Right forelimb (tissue), 1 donor: Measurements from ENCODE around the gene CADM4.
"Not testable (repeated sequence)": the region's sequence is repeated elsewhere in the genome, so short reads cannot be mapped to it uniquely, and the experiment has no call there.

Experiments used
- DNase-seq: peaks from one replicate; pipeline ENCODE4 v3.0.0-alpha.2; 2018

CADM4 gene

DNA sequence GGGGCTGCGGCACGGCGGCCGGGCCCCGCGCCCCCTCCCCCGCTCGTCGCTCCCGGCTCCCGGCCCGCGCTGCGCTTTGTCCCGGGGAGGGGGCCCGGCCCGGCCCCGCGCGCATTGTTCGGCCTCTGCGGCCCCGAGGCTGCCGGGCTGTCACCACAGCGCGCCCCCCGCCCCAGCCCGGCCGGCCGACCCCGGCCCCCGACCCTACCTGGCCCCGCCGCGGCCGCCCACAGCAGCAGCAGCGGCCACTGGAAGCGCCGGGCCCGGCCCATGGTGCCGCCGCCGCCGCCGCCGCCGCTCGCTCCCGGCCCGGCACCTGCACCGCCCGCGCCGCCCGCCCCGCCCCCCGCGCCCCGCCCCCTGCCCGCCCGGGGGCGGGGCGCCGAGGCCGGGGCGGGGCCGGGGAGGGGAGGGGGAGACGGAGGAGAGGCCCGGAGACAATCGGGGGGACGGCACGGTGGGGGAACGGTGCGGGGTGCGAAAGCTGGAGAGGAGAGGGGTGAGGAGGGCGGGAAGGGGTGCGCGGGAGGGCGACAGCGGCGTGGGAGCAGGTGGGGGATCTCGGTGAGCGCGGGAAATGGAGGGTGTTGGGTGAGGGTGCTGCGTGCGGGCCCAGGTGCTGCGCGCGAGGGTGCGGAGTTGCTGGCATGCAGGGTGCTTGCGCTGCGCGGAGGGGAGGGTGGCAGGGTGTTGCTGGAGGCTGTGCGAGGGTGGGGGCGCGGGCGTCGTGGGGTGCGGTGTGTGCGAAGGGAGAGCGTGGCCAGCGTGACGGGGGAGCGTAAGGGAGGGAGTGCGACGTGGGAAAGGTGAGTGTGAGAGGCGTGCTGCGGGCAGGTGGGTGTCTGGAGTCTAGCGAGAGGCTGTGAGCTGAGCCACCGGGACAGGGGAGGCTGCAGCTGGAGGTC is at the start of gene CADM4:
TSS of gene CADM4 (minus strand) at position 332 of the 905 bp plus-strand sequence. CDS start at position 272, 60 bp downstream.
- peak; percentile 57 for DNase-seq

GRCh38 chr19:43688059-43688701 is 48.5 kb upstream of the CADM4 start:
- DNase-seq = no peak

GRCh38 chr19:43687660-43687997 is 48.0 kb upstream of the CADM4 start:
- DNase-seq = no peak

GRCh38 chr19:43684326-43684725 is 44.7 kb upstream of the CADM4 start:
- no peak for DNase-seq

DNA sequence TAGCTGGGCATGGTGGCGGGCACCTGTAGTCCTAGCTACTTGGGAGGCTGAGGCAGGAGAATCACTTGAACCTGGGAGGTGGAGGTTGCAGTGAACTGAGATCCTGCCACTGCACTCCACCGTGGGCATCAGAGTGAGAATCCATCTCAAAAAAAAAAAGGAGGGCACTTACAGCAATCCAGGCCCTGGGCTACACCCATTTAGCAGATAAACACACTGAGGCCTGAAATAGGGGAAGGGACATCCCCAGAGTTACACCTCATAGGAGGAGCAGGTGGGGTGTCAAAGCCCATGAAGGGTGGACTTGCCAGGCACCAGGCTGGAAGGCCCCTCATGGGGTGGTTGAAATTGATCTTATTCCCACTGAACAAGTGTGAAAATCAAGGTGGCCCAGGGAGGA is 44.3 kb upstream of the CADM4 start:
- no peak for DNase-seq

DNA sequence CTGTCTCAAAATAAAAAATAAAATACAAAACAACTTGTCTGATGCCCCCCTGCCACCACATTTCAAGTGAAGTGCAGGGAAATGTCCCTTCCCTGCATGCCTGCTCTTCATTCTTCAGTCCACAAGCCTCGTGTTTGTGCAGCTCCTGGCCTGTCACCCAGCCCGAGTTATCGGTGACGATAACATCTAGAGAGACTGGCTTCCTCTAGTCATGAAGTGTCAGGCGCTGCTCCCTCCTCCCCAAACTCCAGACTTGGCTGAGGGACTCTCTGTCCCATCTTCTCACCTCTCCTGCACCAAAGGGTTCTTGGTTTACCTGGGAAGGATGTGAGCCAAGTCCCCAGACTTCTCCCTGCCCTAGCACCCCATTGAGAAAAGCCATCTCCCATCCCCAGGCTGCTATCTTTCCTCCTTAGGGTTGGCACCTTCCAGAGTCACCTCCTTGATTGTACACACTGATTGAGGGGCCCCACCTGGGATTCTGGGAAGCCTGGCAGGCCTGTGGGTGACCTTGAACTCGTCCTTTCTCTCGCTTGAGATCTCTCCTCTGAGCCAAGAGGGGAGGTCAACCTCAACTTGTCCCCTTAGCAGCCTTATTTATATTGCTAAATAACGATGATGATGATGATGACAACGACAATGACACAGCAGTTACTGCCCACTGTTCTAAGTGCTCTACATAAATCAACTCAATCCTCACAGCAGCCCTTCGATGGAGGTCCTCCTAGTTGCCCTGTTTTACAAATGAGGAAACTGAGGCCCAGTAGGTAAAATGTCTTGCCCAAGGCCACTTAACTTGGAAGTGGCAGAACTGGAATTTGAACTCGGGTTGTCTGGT is 43.4 kb upstream of the CADM4 start:
- no peak for DNase-seq

GRCh38 chr19:43682269-43682668 is 42.6 kb upstream of the CADM4 start:
- not testable (repeated sequence) for DNase-seq

GRCh38 chr19:43681821-43682220 is 42.2 kb upstream of the CADM4 start:
- no peak for DNase-seq

GRCh38 chr19:43678512-43679261 is 39.0 kb upstream of the CADM4 start:
- DNase-seq = no peak

DNA sequence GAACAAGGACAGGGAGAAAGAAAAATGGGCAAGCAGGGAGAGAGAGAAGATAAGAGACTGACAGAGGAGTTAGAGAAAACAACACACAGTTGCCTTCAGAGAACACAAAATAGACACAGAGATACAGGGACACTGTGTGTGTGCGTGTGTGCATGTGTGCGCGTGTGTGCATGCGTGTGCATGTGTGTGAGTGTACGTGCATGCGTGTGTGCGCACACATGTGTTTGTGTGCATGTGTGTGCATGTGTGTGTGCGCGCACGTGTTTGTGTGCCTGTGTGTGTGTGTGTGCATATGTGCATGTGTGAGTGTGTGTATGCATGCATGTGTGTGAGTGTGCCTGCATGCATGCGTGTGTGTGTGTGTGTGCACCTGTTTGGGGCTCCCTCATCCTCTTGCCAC is 36.3 kb upstream of the CADM4 start:
- no peak for DNase-seq

GRCh38 chr19:43675269-43675879 is 35.7 kb upstream of the CADM4 start:
- DNase-seq = no peak

DNA sequence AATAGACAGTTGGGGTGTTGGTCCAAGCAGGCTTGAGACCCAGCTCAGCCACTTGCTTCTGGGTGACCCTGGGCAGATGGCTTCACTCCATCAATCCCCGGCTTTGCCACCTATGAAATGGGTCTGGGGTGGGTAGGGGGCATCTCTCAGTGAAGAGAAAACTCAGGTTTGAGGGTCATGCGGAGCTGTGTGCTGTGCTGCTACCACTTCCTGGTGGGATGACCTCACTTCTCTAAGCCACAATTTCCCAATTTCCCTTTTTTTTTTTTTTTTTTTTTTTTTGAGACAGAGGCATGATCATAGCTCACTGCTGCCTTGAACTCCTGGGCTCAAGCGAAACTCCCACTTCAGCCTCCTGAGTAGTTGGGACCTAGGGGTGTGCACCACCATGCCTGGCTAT is 34.9 kb upstream of the CADM4 start:
- DNase-seq = no peak

DNA sequence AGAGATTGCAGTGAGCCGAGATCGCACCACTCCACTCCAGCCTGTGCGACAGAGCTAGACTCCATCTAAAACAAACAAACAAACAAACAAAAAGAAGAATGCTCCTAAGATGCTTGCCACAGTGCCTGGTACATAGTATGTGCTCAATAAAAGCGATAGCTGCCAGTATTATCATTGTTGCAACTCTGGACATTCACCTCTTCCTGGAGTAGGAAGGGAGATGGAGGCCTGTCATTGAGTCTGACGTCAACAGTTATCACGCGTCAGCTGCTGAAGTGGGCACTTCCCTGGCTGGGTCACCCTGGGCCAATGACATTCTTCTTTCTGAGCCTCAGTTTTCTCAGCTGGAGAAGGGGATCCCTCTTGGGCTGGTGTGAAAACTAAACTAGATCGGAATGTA is 34.5 kb upstream of the CADM4 start:
- DNase-seq = no peak

DNA sequence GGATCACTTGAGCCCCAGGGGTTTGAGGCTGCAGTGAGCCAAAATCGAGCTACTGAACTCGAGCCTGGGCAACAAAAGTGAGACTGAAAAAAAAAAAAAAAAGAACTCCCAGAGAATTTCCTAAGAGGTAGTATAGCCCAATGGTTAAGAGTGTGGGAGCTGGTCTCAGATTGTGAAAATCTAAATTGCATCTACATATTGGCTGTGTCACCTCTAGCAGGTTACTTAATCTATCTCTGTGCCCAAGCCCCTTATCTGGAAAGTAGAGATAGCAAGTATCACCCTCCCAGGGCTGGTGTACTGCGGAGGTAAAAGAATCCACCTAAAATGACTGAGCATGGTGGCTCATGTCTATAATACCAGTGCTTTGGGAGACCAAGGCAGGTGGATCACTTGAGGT is 34.0 kb upstream of the CADM4 start:
- no peak for DNase-seq

- no peak for DNase-seq
Observed at GRCh38 chr19:43672061-43672679, 32.5 kb upstream of the CADM4 start.

DNA sequence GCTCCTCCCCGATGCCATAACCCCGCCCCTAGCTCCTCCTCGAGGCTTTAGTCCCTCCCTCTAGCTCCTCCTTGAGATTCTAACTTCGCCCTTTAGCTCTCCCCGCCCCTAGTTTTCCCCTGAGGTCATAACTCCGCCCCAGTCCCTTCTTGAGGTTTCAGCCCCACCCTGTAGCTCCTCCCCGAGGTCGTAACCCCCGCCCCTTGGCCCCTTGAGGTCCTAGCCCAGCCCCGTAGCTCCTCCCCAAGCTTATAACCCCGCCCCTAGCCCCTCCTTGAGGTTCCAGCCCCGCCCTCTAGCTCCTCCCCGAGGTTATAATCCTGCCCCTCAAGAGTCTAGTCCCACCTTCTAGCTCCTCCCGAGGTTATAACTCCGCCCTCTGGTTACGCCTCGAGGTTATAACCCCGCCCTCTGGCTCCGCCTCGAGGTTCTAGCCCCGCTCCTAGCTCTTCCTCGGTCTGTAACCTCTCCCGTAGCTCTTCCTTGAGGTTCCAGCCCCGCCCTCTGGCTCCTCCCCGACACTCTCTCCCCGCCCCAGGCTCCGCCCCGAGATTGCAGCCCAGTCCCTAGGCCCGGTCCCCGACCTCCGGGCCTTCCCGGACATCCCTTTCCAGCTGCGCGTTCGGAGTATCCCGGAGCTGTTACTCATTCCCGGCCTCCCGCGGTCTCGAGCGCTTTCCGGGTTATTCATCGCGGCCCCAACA is 28.9 kb upstream of the CADM4 start:
- DNase-seq = peak; percentile 98

DNA sequence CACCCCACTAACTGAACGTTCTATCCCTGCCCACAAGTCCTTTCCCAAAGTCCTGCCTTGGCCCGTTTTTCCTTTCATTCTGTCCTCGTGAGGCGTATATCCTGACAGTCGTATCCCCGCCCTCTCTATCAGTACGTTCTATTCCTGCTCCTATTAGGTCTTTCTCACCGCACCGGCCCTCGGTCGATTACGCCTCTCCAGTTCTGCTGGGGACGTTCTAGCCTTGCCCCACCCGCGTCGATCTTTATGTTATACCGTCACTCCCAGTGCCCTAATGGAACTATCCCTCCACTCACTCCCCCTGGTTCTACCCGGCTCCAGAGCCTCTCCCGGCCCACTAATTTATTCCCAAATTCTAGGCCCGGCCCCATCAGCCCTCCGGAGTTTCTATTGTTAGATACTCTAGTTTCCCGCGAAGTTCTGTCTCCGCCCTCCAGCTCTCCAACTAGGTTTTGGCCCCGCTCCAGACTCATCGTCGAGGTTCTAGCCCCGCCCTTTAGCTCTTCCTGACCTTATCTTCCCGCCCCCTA is 28.3 kb upstream of the CADM4 start:
- no peak for DNase-seq

- DNase-seq = no peak
Observed at GRCh38 chr19:43667126-43667875, 27.7 kb upstream of the CADM4 start.

DNA sequence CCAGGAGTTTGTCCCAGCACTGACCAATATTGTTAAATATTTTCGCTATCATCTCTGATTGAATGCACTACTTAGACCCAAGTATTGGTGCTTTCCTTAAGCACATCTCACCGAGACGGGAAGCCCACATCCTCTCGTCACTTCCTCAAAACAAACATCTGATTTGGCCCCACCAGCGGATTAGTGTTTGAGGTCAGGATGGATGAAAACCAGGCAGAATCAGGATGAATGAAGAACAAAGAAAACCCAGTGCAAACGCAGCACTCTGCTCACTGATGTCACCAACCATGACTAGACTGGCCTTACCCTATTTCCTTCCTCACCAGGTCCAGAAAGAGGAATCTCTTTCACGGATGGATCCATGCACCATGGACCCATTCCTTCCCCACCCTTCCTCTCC is 24.4 kb upstream of the CADM4 start:
- DNase-seq = no peak

- DNase-seq = no peak
Observed at GRCh38 chr19:43662487-43662886, 22.8 kb upstream of the CADM4 start.
